PC-9 (cell line): ENCODE data around the gene LGALS9.

ENCODE experiments used
- EZH2 ChIP-seq: fragments of 200-600 bp; sonication (generic); IDR thresholded peaks from 2 replicates; pipeline ENCODE4 v1.8.0; 2017; ENCODE audit warnings: antibody characterized with exemption, low read depth
- TF ChIP-seq, protein P1 (sequence below): fragments of 200-600 bp; sonication (generic); conservative IDR thresholded peaks from 2 replicates; pipeline ENCODE4 v1.6.1; 2017; ENCODE audit warnings: mixed run types, antibody characterized with exemption, mild to moderate bottlenecking, moderate library complexity

- TF ChIP-seq, protein P1, sequence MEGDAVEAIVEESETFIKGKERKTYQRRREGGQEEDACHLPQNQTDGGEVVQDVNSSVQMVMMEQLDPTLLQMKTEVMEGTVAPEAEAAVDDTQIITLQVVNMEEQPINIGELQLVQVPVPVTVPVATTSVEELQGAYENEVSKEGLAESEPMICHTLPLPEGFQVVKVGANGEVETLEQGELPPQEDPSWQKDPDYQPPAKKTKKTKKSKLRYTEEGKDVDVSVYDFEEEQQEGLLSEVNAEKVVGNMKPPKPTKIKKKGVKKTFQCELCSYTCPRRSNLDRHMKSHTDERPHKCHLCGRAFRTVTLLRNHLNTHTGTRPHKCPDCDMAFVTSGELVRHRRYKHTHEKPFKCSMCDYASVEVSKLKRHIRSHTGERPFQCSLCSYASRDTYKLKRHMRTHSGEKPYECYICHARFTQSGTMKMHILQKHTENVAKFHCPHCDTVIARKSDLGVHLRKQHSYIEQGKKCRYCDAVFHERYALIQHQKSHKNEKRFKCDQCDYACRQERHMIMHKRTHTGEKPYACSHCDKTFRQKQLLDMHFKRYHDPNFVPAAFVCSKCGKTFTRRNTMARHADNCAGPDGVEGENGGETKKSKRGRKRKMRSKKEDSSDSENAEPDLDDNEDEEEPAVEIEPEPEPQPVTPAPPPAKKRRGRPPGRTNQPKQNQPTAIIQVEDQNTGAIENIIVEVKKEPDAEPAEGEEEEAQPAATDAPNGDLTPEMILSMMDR: no peak
- no peak for TF ChIP-seq EZH2
Measured at GRCh38 chr17:27659683-27660082, 28.7 kb downstream of the LGALS9 start.
